HG02763 (cell line): ENCODE data around the gene NPBWR2.
"Not testable (repeated sequence)": the region's sequence is repeated elsewhere in the genome, so short reads cannot be mapped to it uniquely, and the experiment has no call there.

ENCODE experiments used
- ATAC-seq: cut with Tn5 transposase; IDR thresholded peaks from one replicate; pipeline ENCODE4 v1.9.1; 2021; ENCODE audit warnings: mild to moderate bottlenecking, moderate library complexity; ENCODE audit not compliant: unreplicated experiment

NPBWR2 gene

DNA sequence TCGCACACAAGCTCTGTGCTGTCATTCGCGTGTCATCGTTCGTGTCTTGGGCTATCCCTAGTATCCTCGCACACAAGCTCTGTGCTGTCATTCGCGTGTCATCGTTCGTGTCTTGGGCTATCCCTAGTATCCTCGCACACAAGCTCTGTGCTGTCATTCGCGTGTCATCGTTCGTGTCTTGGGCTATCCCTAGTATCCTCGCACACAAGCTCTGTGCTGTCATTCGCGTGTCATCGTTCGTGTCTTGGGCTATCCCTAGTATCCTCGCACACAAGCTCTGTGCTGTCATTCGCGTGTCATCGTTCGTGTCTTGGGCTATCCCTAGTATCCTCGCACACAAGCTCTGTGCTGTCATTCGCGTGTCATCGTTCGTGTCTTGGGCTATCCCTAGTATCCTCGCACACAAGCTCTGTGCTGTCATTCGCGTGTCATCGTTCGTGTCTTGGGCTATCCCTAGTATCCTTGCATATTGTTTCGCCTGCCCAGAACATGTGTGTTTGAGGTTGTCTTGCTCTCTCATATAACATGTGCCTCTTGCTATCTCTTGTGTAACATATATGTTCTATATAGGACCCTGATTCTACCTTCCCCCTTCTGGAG is 20.0 kb downstream of the NPBWR2 start:
- not testable (repeated sequence) for ATAC-seq

GRCh38 chr20:64086801-64087200 is 20.6 kb downstream of the NPBWR2 start:
- ATAC-seq = no peak

- no peak for ATAC-seq
Measured at GRCh38 chr20:64084685-64085152, 22.6 kb downstream of the NPBWR2 start.

DNA sequence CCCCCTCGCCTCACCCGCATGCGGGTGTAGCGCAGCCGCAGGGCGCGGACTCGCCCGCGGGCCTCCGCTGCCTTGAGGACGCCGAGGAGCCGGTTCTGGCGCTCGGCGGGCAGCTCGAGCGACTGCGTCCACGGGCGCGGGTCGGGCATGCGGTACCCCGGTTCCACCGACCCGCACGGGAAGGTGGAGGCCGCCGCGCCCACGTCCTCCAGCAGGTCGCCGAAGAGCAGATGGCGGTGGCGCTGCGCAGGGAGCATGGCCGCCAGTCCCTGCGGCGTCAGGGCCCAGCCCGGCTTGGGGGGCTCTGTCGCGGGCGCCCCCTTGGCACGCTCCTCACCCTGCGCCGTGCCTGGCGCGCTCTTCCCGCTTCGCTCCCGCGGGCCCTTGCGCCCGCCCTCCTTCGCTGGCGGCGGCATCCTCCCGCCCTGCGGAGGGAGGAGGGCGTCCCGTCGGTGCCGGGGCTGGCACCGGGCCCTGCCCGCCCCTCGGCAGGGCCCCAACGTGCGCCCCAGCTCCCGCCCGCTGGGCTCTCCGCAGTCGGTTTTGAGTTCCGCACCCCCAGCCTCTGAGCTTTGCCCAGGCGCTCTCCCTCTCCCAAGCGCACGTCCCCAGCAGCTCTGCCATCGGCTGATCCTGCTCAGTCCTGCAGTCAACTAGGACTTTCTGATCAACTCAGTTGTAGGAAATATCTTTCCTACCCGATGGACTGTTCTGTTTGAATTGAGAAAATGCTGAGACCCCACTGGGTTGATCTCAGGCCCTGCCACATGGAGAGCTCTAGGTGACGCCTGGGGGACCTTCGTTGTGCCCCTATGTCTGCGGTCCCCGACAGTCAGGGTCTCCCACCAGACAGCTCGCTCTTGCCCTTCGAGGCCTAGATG is 23.3 kb downstream of the NPBWR2 start, which contains the start of gene LKAAEAR1:
LKAAEAR1 (minus strand) TSS at position 595 of the 881 bp plus-strand sequence; CDS start at position 416, 179 bp downstream.
- ATAC-seq = no peak

DNA sequence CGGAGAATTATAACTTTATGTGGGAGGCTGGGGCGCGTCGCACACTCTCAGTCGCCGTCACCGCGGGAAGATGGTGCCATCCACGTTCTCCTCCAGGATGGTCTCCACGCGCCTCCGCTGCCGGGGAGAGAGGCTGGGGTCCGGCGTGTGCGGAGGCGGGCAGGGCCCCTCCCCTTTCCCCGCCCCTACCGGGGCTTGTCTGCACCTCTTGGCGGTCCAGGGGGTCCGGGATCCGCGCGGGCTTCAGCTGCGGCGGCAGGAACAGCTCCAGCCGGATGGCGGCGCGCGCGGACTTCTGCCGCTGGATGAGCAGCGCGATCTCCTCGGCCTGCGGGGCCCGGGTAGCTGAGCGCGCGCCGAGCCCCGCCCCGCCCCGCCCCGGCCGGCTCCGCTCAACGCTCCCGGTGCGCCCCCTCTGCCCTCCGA is 24.0 kb downstream of the NPBWR2 start:
- no peak for ATAC-seq

DNA sequence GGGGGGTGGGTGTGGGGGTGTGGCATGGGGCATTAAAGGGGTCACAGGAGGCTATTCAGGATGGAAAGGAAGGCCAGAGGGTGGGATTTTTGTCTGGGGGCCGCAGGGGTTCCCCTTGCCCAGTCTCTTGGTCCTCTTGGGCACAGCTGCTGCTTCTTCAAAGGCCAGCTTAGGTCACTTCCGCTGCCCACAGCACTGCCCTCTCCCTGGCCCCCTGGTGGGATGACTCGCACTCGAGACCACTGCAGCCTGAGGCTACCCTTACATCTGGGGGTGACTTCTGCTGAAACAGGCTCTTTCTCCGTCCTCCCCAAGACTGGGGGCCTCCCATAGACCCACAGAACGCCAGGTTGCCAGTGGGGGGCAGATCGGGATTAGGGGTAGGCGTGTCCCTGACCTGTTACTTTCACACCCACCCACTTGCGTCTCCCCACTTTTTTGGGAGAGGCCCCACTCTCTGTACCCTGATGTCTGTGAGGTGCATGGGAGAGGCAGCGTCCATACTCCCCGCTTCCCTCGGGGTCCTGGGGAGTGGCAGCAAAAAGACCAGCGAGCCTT is 24.5 kb downstream of the NPBWR2 start:
- ATAC-seq = no peak

GRCh38 chr20:64082126-64082731 is 25.1 kb downstream of the NPBWR2 start:
- no peak for ATAC-seq

DNA sequence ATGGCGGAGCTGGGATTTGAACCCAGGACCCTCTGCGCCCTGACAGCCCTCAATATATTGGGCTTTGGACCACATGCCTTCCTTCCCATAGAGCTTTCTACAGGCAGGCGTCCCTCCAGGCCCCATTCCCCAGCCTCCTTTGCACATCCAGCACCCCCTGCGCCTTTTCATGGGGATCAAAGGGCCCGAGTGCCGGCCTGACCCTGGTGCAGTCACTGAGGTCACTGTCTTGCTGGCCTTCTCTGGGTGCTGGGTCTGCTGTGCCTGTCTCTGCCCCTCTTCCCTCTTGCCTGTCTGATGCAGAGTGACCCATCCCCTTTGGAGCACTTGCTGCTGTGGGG is 25.8 kb downstream of the NPBWR2 start:
- ATAC-seq = no peak

DNA sequence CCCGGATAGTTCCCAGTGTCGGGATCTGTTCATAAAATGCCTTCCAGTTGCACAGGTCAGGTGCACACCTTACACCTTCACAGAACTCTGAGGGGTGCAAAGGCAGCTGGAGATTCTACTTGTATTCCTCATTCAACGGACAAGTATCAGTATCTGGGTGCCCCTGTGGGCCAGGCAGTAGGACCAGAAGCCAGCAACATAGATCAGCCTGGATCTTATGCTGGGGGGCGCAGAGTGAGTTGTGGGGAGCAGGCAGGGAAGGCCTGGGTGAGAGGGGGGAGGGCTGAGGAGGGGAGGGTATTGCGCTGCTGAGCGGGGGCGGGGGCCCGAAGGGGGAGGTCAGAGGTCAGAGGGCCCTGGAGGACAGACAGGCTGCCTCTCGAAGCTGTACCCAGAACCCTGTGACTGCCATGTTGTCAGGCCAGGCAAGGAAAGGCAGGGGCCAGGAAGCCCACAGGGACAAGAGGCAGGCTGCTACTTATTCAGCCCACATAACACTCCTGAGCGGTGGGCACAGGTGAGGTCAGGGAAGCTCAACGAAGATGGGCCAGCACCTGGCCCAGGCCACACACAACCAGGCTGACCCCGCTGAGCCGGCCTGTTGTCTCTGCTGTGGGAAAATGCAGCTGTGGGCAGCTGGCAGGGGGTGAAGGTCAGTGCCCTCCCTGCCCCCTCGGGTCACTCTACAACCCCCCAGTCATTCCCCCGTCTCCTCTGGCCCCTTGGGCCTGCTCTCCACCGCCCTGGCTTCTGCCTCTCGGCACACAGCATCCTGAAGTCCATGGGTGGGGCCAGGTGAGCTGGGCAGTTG is 26.3 kb downstream of the NPBWR2 start:
- no peak for ATAC-seq

DNA sequence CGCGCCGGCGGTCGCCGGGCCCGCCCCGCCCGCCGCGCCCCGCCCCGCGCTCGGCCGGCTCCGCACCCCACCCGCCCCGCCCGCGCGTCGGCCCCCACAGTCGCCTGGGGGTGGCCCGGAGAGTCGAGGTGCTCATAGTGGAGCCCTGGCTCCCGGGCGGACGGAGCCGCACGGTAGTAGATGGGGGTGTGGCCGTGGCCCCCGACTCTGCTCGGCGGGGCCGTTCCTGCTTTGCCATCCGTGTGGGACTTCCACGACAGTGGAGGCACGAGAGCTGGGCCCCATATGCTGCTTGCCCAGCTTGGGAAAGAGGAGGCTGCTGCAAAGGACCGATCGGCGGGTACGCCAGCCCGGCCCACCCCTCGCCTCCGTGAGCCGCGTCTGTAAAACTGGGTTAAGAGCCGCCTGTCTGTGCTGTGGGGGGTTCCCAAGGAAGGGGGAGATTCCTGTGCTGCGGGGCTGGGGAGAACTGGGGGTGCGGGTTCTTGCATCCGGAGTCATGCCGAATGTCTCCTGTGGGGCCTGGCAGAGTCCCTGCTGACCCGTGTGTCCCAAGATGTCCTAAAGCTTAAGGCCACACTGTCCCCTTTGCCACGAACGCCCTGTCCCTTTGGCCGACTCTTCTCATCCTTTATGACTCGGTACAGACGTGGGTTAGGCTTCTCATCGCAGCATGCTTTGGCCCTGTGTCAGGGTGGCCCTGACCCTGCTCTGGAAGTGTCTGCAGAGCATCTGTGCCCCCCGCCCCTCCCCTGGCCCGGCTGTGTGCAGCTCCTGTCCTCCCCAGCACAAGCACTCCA is 27.2 kb downstream of the NPBWR2 start, which contains the start of gene OPRL1:
OPRL1 (plus strand) TSS at position 70 of the 800 bp plus-strand sequence. CDS start 12,639 bp downstream, outside the sequence.
- no peak for ATAC-seq

DNA sequence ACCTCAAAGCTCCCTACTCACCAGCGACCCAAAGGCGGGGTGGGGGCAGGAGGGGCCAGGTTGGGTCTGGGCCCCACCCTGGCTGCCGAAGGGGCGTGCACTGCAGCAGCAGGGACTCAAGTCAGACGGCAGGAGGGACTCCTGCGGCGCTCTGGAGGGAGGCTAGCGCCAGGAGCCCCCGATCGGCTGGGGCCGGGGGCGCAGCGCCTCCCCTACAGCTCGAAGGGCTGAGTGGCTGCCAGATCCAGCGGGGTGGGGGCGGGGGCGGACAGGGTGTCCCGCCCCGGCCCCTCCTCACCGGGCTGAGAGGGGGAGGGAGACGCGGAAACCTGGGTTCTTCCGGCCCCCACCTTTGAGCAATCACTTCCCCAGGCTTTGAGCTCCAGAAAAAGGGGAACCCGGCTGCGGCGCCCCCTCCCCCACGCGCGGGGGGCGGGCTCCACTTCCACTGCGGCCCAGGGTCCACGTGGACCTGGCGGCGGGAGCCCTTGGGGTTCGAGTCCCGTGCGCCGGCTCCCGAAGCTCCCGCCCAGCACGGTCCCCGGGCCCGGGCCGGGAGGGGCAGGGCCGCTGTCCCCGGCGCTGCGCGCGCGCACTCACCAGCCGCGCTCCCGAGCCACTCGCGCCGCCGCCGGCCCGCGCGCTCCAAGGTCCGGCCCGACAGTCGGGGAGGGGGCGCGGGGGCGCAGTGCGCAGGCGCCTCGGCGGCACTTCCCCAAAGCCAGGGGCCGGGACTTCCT is 27.9 kb downstream of the NPBWR2 start, which contains the start of gene RGS19:
RGS19 (minus strand) TSS at position 246 of the 740 bp plus-strand sequence. CDS start 2,632 bp downstream, outside the sequence.
- peak; percentile 51 for ATAC-seq

GRCh38 chr20:64078934-64079272 is 28.5 kb downstream of the NPBWR2 start:
- no peak for ATAC-seq

DNA sequence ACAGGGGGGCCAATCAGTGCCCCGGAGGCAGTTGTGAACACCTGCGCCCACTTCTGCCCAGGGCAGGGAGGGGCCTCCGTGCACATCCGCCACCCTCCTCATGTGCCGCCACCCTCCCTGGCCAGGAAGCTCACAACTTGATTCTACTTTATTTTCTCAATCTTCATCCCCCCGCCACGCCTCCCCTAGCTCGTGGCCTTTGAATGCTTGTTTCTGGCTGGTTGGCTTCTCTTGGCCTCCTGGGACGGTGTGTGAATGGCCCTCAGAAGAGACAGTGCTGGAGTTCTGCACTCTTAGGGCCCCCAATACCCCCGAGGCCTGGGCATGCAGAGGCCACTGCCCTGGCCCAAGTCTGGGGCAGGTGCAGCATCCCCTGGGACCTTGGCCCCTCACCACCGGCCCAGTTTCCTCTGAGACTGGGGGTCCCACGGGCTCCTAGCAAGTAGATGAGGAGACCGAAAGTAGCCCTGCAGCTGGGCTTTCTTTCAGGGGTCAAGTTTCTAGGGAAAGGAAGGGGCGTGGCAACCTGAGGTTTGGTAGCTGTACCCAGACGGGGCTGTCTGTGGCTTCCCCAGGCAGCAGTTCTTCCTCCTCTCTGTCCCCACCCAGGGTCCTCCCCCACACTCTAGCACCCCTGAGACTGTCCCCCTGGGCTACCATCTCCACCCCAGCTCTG is 29.4 kb downstream of the NPBWR2 start:
- ATAC-seq = no peak

DNA sequence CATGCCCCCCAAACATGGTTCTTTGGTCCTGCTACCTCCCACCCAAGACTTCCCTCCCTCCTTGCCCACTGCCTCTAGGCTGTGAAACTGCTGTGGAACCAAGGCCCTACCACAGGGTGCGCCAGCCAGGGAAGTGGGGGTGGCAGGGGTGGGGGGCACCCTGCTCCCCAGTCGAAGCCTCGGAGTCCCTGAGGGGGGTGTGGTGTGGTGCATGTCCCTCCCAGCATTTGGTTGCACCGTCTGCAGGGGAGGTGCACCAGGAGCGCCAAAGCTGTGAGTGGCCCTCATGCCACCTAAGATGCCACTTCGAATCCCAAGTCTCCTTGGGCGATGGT is 29.9 kb downstream of the NPBWR2 start:
- ATAC-seq = no peak

- ATAC-seq = no peak
Measured at GRCh38 chr20:64077094-64077493, 30.3 kb downstream of the NPBWR2 start.

DNA sequence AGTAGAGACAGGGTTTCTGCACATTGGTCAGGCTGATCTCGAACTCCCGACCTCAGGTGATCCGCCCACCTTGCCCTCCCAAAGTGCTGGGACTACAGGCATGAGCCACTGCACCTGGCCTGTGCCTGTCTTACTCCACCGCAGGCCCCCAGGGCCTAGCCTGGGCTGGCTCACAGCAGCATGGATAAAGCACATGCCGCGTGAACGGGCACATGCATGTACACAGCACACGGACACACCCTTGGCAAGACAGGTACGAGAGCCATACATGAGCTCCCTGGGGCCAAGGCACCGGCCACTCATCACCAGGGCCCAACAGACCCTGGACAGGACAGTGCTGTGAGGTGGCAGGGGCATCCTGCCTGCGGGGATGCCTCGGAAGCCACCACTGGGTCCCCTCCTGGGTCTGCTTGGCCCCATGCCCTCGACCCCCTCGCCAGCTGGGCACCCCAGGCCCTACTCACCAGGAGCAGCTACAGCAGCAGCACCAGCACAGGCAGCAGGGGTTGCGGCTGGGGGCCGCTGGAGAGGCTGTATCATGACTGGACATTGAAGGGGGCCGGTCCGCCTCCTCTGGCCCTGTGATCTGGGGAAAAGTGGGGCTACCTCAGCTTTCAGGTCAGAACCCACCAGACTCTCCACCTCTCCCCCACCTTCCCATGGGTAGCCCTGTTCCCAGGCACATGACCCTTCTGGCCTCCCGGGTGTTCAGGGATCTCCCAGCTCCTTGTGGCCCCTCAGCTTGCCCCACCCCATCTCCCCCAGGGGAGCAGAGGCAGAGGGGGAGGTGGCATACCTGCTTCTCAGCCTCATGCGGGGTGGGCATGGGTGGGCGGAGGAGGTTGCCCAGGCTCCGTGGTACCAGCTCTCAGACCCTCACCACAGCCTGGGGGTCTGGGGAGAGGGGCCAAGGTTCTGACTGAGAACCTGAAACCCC is 31.0 kb downstream of the NPBWR2 start:
- ATAC-seq = no peak

DNA sequence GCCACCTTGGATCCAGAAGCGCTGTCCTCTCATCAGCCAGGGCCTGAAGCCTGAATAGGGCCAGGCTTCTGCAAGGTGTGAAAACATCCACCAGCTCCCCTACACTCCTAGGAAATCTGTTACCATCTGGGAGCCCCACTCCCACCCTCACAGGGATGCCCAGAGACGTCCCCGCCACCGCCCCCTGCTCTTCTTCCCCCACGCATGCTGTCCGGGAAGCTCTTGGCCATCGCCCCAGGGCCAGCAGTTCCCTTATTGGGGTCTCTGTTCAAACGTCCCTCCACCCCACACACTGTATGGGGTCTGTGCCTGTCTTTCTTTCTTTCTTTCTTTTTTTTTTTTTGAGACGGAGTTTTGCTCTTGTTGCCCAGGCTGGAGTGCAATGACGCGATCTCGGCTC is 31.8 kb downstream of the NPBWR2 start:
- ATAC-seq = no peak
